ENCODE measurements around the gene GALNT18.

The GALNT18 gene

GRCh38 chr11:11514246-11514645, 107.6 kb downstream of the GALNT18 start:
- TF ChIP-seq REST (IDR thresholded peaks at IDR 0.05; ENCODE audit: insufficient replicate concordance, low read depth) (no peak), GABPA (IDR thresholded peaks at IDR 0.05; ENCODE audit: low read depth) (no peak), SPI1 (IDR thresholded peaks at IDR 0.05; ENCODE audit: borderline replicate concordance, low read depth) (no peak), CTCF (IDR thresholded peaks at IDR 0.05; ENCODE audit: insufficient read depth, low read length) (no peak), POLR2AphosphoS5 (IDR thresholded peaks at IDR 0.05; ENCODE audit: low read depth) (no peak)
- no peak for DNase-seq (ENCODE audit: low read depth in 1 of 2, low spot score in 1 of 2)
- Histone ChIP-seq H3K27me3 (ENCODE audit: insufficient read depth, poor library complexity, severe bottlenecking) (no peaks in the 10 kb centered on the region), H3K27ac (replicated peaks) (no peak overlapping the region), H3K4me3 (replicated peaks; ENCODE audit: insufficient read depth, low read length) (no peak overlapping the region)

- Histone ChIP-seq H3K4me3 (replicated peaks; ENCODE audit: insufficient read depth, low read length) (no peak overlapping the region), H3K27me3 (ENCODE audit: insufficient read depth, poor library complexity, severe bottlenecking) (no peaks in the 10 kb centered on the region), H3K27ac (replicated peaks) (no peak overlapping the region)
- no peak for DNase-seq (ENCODE audit: low read depth in 1 of 2, low spot score in 1 of 2)
- TF ChIP-seq SPI1 (IDR thresholded peaks at IDR 0.05; ENCODE audit: borderline replicate concordance, low read depth): no peak
- TF ChIP-seq GABPA (IDR thresholded peaks at IDR 0.05; ENCODE audit: low read depth): no peak
- no peak for TF ChIP-seq REST (IDR thresholded peaks at IDR 0.05; ENCODE audit: insufficient replicate concordance, low read depth)
- TF ChIP-seq POLR2AphosphoS5 (IDR thresholded peaks at IDR 0.05; ENCODE audit: low read depth): no peak
- TF ChIP-seq CTCF (IDR thresholded peaks at IDR 0.05; ENCODE audit: insufficient read depth, low read length): no peak
These were observed 108.4 kb downstream of the GALNT18 start for GRCh38 chr11:11513422-11513821.

- Histone ChIP-seq H3K4me3 (replicated peaks; ENCODE audit: insufficient read depth, low read length) (no peak overlapping the region), H3K27ac (replicated peaks) (no peak overlapping the region)
- TF ChIP-seq REST (IDR thresholded peaks at IDR 0.05; ENCODE audit: insufficient replicate concordance, low read depth): no peak
- no peak for TF ChIP-seq SPI1 (IDR thresholded peaks at IDR 0.05; ENCODE audit: borderline replicate concordance, low read depth)
- no peak for TF ChIP-seq GABPA (IDR thresholded peaks at IDR 0.05; ENCODE audit: low read depth)
- TF ChIP-seq CTCF (IDR thresholded peaks at IDR 0.05; ENCODE audit: insufficient read depth, low read length): no peak
- no peak for TF ChIP-seq POLR2AphosphoS5 (IDR thresholded peaks at IDR 0.05; ENCODE audit: low read depth)
These were observed 108.9 kb downstream of the GALNT18 start for GRCh38 chr11:11512929-11513328.

More at GRCh38 chr11:11512929-11513328, 108.9 kb downstream of the GALNT18 start:
- H3K27me3 ChIP-seq (ENCODE audit: insufficient read depth, poor library complexity, severe bottlenecking): no peaks in the 10 kb centered on the region
- DNase-seq (ENCODE audit: low read depth in 1 of 2, low spot score in 1 of 2): no peak
